ENCODE measurements around the gene WTIP. TPM values are rescaled to one million over a fixed set of nuclear protein-coding genes. Genes with fewer than 3 reads are reported as not detected.

The WTIP gene
- total RNA-seq, 4 donors from 2014 or later = 3.8 to 16.3 (median 9.7) TPM

GRCh38 chr19:34499155-34499834, 17.7 kb downstream of the WTIP start:
- no peak for TF ChIP-seq CTCF (IDR thresholded peaks at IDR 0.05)
- no peak for TF ChIP-seq POLR2A (IDR thresholded peaks at IDR 0.05)
- DNase-seq (ENCODE audit: low spot score in 2 of 2) = no peak
- WGBS, 2 donors = 87 to 88% methylated on average over 13 of the region's 13 CpGs
- intact Hi-C loops (cut with DNase I; ENCODE audit: low total_unique reads) = no loop called here
- no peak overlapping the region for H3K4me3 ChIP-seq (ENCODE audit: low read depth, poor library complexity, severe bottlenecking)

DNA sequence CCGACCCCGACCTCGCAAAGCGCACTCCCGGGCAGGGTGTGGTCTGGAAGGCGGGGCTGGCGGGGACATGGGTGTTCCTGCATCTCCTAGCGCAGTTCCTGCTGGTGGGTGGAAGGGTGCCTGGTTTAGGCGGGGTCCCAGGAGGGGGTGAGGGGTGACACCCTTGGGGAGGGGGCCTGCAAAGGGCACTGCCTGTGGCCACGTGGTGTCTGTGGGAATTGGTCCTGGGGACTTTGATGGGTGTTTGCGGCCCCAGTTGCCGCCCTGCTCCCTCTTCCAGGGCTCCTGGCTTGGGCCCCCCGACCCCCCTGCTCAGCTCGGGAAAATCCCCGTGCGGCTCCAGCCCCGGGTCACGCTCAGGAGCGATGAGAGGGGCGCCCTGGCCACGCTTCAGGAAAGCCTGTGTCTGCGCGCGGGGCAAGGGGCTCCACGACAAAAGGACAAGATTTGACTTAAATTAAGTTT, 19.1 kb downstream of the WTIP start:
- WGBS, 2 donors = 35 to 54% methylated on average over 22 to 25 of the region's 25 CpGs
- intact Hi-C loops (cut with DNase I; ENCODE audit: low total_unique reads) = no loop called here
- peak in 1 of 2 donors; percentile 80 for DNase-seq (ENCODE audit: low spot score in 2 of 2)
- TF ChIP-seq POLR2A (IDR thresholded peaks at IDR 0.05) (no peak), CTCF (IDR thresholded peaks at IDR 0.05) (no peak)
- no peak overlapping the region for H3K4me3 ChIP-seq (ENCODE audit: low read depth, poor library complexity, severe bottlenecking)

- no peak overlapping the region for H3K4me3 ChIP-seq (ENCODE audit: low read depth, poor library complexity, severe bottlenecking)
- intact Hi-C loops (cut with DNase I; ENCODE audit: low total_unique reads) = no loop called here
- peak; percentile 87 to 98 for DNase-seq (ENCODE audit: low spot score in 2 of 2)
- WGBS, 2 donors = 35 to 38% methylated on average over 36 to 40 of the region's 40 CpGs
- peak in 2 of 3 donors; percentile 79 to 90 for TF ChIP-seq CTCF (IDR thresholded peaks at IDR 0.05)
- TF ChIP-seq POLR2A (IDR thresholded peaks at IDR 0.05) = no peak
Observed at GRCh38 chr19:34501339-34502320, 20.1 kb downstream of the WTIP start.

DNA sequence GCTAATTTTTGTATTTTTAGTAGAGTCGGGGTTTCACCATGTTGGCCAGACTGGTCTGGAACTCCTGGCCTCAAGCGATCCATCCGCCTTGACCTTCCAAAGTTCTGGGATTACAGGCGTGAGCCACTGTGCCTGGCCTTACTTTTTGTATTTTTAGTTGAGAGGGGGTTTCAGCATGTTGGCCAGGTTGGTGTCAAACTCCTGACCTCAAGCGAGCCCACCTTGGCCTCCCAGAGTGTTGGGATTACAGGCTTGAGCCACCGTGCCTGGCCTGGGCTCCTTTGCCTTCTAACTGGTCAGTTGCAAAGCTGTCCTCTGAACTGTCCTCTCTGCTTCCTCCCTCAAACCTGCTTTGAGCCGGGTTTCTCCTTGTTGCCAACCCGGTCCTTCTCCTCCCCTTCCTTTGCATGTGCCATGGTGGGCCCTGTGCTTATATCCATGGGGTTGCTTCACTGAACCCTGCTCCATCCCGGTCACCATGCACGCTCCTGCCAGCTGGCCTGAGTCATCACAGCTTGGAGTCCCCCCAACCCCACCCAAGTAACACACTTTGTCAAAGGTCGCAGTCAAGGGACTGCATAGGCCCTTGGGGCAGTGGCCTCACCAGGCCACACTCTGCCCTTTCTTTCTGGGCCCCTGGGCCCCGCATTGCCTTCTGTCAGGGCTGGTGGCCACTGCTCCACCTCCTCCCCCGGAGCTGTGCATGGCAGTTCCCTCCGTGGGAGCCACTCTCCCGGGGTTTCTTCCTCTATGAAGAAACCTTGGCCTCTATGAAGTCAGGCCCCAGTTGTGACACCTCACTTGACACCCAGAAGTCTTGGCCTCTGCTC, 21.2 kb downstream of the WTIP start:
- TF ChIP-seq CTCF (IDR thresholded peaks at IDR 0.05) (no peak), POLR2A (IDR thresholded peaks at IDR 0.05) (no peak)
- WGBS, 2 donors = 75 to 82% methylated on average over 15 of the region's 15 CpGs
- intact Hi-C loops (cut with DNase I; ENCODE audit: low total_unique reads) = no loop called here
- peak in 1 of 2 donors; percentile 80 for DNase-seq (ENCODE audit: low spot score in 2 of 2)
- H3K4me3 ChIP-seq (ENCODE audit: low read depth, poor library complexity, severe bottlenecking) = no peak overlapping the region

DNA sequence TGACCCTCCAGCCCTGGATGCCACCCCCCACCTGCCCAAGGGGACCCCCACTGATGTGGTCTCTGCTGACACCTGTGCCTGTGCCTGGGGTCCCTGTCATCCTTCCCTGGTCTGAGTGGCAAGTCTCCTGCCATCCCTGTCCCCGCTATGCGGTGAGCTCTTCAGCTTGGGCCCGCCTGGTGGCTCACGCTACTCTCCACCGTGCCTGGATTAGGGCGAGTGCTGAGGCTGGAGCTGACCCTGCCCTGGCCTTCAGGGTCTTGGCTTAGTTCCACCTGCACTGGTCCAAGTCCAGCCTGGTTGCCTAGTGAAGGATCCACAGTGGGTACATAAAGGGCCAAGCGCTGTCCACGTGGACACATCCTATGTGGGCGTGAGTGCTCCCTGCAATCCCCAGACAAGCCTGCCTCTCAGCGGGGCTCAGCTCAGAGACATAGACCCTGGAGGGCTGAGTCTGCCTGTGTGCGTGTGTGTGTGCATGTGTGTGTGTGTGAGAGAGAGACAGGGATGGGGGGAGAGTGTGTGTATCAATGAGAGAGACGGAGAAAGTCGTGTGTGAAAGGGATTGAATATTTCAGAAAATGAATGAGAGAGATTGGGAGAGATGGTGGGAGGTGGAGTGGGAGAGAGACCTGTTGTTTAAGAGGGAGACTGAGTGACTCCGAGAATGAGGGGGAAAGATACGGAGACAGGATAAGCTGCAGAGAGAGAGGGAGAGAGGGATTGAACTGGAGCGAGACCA, 22.1 kb downstream of the WTIP start:
- DNase-seq (ENCODE audit: low spot score in 2 of 2) = peak in 1 of 2 donors; percentile 82

More for the DNA sequence above, 22.1 kb downstream of the WTIP start:
- TF ChIP-seq POLR2A (IDR thresholded peaks at IDR 0.05) (no peak), CTCF (IDR thresholded peaks at IDR 0.05) (no peak)
- 80 to 85% methylated on average over 16 of the region's 16 CpGs for WGBS, 2 donors
- intact Hi-C loops (cut with DNase I; ENCODE audit: low total_unique reads) = no loop called here
- H3K4me3 ChIP-seq (ENCODE audit: low read depth, poor library complexity, severe bottlenecking) = no peak overlapping the region

Data from lower leg skin (tissue), 4 donors.